ENCODE data around the gene DPP8. TPM values are rescaled to one million over a fixed set of nuclear protein-coding genes. Genes with fewer than 3 reads are reported as not detected.

DPP8 gene
- polyA plus RNA-seq, 1 of the 3 experiments (the other 2 are of a cell fraction) = 14.1 TPM

DNA sequence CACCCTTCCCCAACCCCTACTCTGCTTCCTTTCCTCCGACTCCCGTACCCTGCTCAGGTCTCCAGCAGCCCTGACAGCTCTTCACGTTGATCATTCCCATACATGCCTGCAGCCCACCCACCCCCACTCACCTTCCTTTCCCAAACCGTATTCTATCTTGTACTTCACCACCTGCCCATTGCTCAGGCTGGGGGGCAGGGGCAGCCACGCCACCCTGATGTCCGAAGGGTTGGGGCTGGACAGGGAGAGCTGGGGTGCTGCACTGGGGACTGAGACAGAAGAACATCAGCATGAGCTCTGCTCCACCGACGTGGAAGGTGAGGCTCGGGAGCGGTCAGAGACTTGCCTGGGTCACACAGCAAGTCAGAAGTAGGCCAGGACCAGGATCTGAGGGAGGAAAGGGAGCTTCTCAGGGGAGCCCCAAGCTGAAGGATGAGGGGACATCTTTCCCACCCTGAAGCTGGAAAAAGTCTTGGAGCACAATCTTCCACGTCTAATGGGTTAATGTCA, 123.2 kb downstream of the DPP8 start:
- Histone ChIP-seq H3K4me2 (no peak overlapping the region), H3K36me3 (replicated peaks in 1 of 2; ENCODE audit: control insufficient read depth in 1 of 2, insufficient read depth in 2 of 2, low read length in 1 of 2) (no peaks in the 10 kb centered on the region), H2AFZ (ENCODE audit: low read depth) (no peak overlapping the region), H3K27me3 (ENCODE audit: insufficient read depth) (peaks cover 29% of the 10 kb centered on the region), H3K79me2 (ENCODE audit: insufficient read depth) (no peaks in the 10 kb centered on the region), H3K4me1 (ENCODE audit: control insufficient read depth in 1 of 2, insufficient read depth in 2 of 2, low read depth in 1 of 2, low read length in 1 of 2) (peaks cover 0 to 6% of the 10 kb centered on the region in 2 experiments; a peak in 1 of 4 replicates), H4K20me1 (ENCODE audit: insufficient read depth) (no peaks in the 10 kb centered on the region), H3F3A (replicated peaks; ENCODE audit: insufficient read depth) (no peaks in the 10 kb centered on the region), H3K27ac (ENCODE audit: low read depth in 2 of 2, low read length in 1 of 2) (no peak overlapping the region), H3K9me2 (no peaks in the 10 kb centered on the region), H3K9me3 (no peaks in the 10 kb centered on the region), H3K9ac (no peak overlapping the region), H3K4me3 (ENCODE audit: low read depth in 2 of 2, low read length in 1 of 2) (no peak overlapping the region)
- POLR2A ChIA-PET = no interaction called here
- DNase-seq = no peak
- TF ChIP-seq IRF3 (IDR thresholded peaks at IDR 0.05; ENCODE audit: low read depth, low read length) = no peak
- TF ChIP-seq RAD21 (IDR thresholded peaks at IDR 0.05; ENCODE audit: low read length) = no peak
- no peak for TF ChIP-seq NFIC (IDR thresholded peaks at IDR 0.05; ENCODE audit: borderline replicate concordance)
- no peak for TF ChIP-seq FOXJ3 (CRISPR knock-in tag; IDR thresholded peaks at IDR 0.05)
- TF ChIP-seq GABPA (IDR thresholded peaks at IDR 0.05; ENCODE audit: low read depth) = no peak
- TF ChIP-seq RFX5 (IDR thresholded peaks at IDR 0.05; ENCODE audit: low read length) = no peak
- no peak for TF ChIP-seq POLR2AphosphoS5 (IDR thresholded peaks at IDR 0.05; ENCODE audit: low read depth, low read length)
- TF ChIP-seq RCOR1 (IDR thresholded peaks at IDR 0.05; ENCODE audit: low read length) = no peak
- TF ChIP-seq FOSL2 (IDR thresholded peaks at IDR 0.05; ENCODE audit: borderline replicate concordance, low read depth) = no peak
- TF ChIP-seq CHD2 (IDR thresholded peaks at IDR 0.05; ENCODE audit: low read length, partially characterized antibody) = no peak
- CTCF ChIA-PET = interaction anchor here (1.2 to 37.1 kb wide), 6 partner anchors 8 to 72 kb away, joined by 4 to 969 read pairs (median 7); no protein-coding TSS in a partner anchor
- WGBS (ENCODE audit: low lambda C conversion rate) = 72% methylated on average over 11 of the region's 11 CpGs

DNA sequence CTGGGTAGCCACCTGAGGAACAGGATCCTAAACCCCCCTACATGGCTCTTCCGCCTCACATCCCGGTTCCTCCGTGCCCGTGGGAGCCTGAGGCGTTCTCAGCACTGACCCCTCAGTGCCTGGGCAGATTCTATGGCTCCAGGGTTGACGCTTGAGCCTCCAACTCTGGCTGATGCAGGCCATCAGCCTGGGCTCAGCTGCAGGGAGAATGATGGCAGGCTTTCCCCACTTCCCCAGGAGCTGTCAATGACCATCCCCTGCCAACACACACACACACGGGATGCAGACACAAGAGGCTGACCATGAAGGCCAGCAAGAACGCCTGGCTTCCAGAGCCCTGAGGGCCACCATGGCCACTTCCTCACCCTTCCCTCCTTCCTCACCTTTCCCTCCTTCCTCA, 123.9 kb downstream of the DPP8 start:
- no peaks in the 10 kb centered on the region for H3K79me2 ChIP-seq (ENCODE audit: insufficient read depth)
- ChIA-PET POLR2A (no interaction called here), CTCF (interaction anchor here (2.1 to 37.1 kb wide), 4 partner anchors 8 to 71 kb away, joined by 6 to 969 read pairs (median 34); no protein-coding TSS in a partner anchor)
- no peaks in the 10 kb centered on the region for H3K36me3 ChIP-seq (replicated peaks in 1 of 2; ENCODE audit: control insufficient read depth in 1 of 2, insufficient read depth in 2 of 2, low read length in 1 of 2)
- no peak overlapping the region for H3K9ac ChIP-seq
- peaks cover 0 to 6% of the 10 kb centered on the region in 2 experiments; a peak in 1 of 4 replicates for H3K4me1 ChIP-seq (ENCODE audit: control insufficient read depth in 1 of 2, insufficient read depth in 2 of 2, low read depth in 1 of 2, low read length in 1 of 2)
- 88% methylated on average over 6 of the region's 8 CpGs for WGBS (ENCODE audit: low lambda C conversion rate)
- no peaks in the 10 kb centered on the region for H3K9me3 ChIP-seq
- peaks cover 29% of the 10 kb centered on the region for H3K27me3 ChIP-seq (ENCODE audit: insufficient read depth)
- H4K20me1 ChIP-seq (ENCODE audit: insufficient read depth) = no peaks in the 10 kb centered on the region
- no peak overlapping the region for H3K27ac ChIP-seq (ENCODE audit: low read depth in 2 of 2, low read length in 1 of 2)
- TF ChIP-seq SIN3A (IDR thresholded peaks at IDR 0.05; ENCODE audit: borderline replicate concordance, low read depth, low read length) (no peak), FOXJ3 (CRISPR knock-in tag; IDR thresholded peaks at IDR 0.05) (no peak)
- H3K9me2 ChIP-seq = no peaks in the 10 kb centered on the region
- no peaks in the 10 kb centered on the region for H3F3A ChIP-seq (replicated peaks; ENCODE audit: insufficient read depth)
- H3K4me3 ChIP-seq (ENCODE audit: low read depth in 2 of 2, low read length in 1 of 2) = no peak overlapping the region
- no peak overlapping the region for H2AFZ ChIP-seq (ENCODE audit: low read depth)
- no peak overlapping the region for H3K4me2 ChIP-seq
- DNase-seq = no peak

DNA sequence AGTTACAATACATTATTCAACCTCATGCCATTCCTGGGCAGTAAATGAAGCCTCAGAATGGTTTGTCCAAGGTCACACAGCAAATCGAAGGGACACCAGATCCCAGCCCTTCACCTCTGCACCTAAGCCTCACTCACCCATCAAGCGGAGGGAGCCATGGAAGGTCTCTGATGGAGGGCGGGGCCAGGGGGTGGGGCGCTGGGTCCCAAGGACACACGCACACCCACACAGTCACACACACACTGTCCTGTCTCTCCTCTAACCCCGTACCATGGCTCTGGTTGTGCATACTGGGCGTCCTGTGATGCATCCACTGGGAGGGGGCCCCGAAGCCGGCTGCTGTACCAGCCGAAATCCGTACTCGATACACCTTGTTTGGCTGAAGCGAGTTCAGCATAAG, 124.4 kb downstream of the DPP8 start:
- ChIA-PET CTCF (interaction anchor here (2.1 to 37.1 kb wide), 3 partner anchors 7 to 71 kb away, joined by 6 to 969 read pairs (median 60); no protein-coding TSS in a partner anchor), POLR2A (no interaction called here)
- Histone ChIP-seq H2AFZ (ENCODE audit: low read depth) (no peak overlapping the region), H3K4me3 (ENCODE audit: low read depth in 2 of 2, low read length in 1 of 2) (no peak overlapping the region), H3K9ac (no peak overlapping the region), H3K79me2 (ENCODE audit: insufficient read depth) (no peaks in the 10 kb centered on the region), H4K20me1 (ENCODE audit: insufficient read depth) (no peaks in the 10 kb centered on the region), H3K36me3 (replicated peaks in 1 of 2; ENCODE audit: control insufficient read depth in 1 of 2, insufficient read depth in 2 of 2, low read length in 1 of 2) (no peaks in the 10 kb centered on the region), H3K27ac (ENCODE audit: low read depth in 2 of 2, low read length in 1 of 2) (no peak overlapping the region), H3F3A (replicated peaks; ENCODE audit: insufficient read depth) (no peaks in the 10 kb centered on the region), H3K27me3 (ENCODE audit: insufficient read depth) (peaks cover 29% of the 10 kb centered on the region), H3K4me1 (ENCODE audit: control insufficient read depth in 1 of 2, insufficient read depth in 2 of 2, low read depth in 1 of 2, low read length in 1 of 2) (peaks cover 0 to 6% of the 10 kb centered on the region in 2 experiments; a peak in 1 of 4 replicates), H3K9me3 (no peaks in the 10 kb centered on the region), H3K9me2 (no peaks in the 10 kb centered on the region), H3K4me2 (no peak overlapping the region)
- no peak for DNase-seq
- 87% methylated on average over 6 of the region's 13 CpGs for WGBS (ENCODE audit: low lambda C conversion rate)
- TF ChIP-seq NRF1 (IDR thresholded peaks at IDR 0.05; ENCODE audit: low read depth, low read length) = no peak
- no peak for TF ChIP-seq POLR2AphosphoS5 (IDR thresholded peaks at IDR 0.05; ENCODE audit: low read depth, low read length)
- TF ChIP-seq, protein P1, sequence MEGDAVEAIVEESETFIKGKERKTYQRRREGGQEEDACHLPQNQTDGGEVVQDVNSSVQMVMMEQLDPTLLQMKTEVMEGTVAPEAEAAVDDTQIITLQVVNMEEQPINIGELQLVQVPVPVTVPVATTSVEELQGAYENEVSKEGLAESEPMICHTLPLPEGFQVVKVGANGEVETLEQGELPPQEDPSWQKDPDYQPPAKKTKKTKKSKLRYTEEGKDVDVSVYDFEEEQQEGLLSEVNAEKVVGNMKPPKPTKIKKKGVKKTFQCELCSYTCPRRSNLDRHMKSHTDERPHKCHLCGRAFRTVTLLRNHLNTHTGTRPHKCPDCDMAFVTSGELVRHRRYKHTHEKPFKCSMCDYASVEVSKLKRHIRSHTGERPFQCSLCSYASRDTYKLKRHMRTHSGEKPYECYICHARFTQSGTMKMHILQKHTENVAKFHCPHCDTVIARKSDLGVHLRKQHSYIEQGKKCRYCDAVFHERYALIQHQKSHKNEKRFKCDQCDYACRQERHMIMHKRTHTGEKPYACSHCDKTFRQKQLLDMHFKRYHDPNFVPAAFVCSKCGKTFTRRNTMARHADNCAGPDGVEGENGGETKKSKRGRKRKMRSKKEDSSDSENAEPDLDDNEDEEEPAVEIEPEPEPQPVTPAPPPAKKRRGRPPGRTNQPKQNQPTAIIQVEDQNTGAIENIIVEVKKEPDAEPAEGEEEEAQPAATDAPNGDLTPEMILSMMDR (IDR thresholded peaks at IDR 0.05) = no peak
- TF ChIP-seq, protein P2, sequence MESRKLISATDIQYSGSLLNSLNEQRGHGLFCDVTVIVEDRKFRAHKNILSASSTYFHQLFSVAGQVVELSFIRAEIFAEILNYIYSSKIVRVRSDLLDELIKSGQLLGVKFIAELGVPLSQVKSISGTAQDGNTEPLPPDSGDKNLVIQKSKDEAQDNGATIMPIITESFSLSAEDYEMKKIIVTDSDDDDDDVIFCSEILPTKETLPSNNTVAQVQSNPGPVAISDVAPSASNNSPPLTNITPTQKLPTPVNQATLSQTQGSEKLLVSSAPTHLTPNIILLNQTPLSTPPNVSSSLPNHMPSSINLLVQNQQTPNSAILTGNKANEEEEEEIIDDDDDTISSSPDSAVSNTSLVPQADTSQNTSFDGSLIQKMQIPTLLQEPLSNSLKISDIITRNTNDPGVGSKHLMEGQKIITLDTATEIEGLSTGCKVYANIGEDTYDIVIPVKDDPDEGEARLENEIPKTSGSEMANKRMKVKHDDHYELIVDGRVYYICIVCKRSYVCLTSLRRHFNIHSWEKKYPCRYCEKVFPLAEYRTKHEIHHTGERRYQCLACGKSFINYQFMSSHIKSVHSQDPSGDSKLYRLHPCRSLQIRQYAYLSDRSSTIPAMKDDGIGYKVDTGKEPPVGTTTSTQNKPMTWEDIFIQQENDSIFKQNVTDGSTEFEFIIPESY (IDR thresholded peaks at IDR 0.05; ENCODE audit: borderline replicate concordance, low read depth) = no peak
- TF ChIP-seq RFX5 (IDR thresholded peaks at IDR 0.05; ENCODE audit: low read length) = no peak
- no peak for TF ChIP-seq MXI1 (IDR thresholded peaks at IDR 0.05; ENCODE audit: low read depth, low read length)
- TF ChIP-seq TEAD4 (IDR thresholded peaks at IDR 0.05; ENCODE audit: borderline replicate concordance, insufficient read depth) = no peak
- no peak for TF ChIP-seq YY1 (IDR thresholded peaks at IDR 0.05; ENCODE audit: low read depth)
